Lung (tissue), 12 donors: ENCODE data around the gene THBD. TPM values are rescaled to one million over a fixed set of nuclear protein-coding genes. Genes with fewer than 3 reads are reported as not detected.

Source experiments
- ATAC-seq: fragments of 200-7000 bp; cut with Tn5 transposase; one replicate; pipeline ENCODE4 v1.9.1; 2020; ENCODE audit warnings: moderate number of reproducible peaks; ENCODE audit not compliant: insufficient read depth, low FRiP score
- DNase-seq, 3 donors: peaks; one replicate each; pipeline ENCODE4 v3.0.0-alpha.2; 2013 to 2017
- H3K27ac ChIP-seq, 2 donors: one replicate each; pipeline ENCODE4 v1.5.1; 2013; ENCODE audit warnings: mild to moderate bottlenecking in 2 of 2, moderate library complexity in 2 of 2, control low read depth in 1 of 2, inconsistent platforms in 1 of 2, low read depth in 1 of 2, low read length in 1 of 2
- H3K27me3 ChIP-seq, 3 donors: one replicate each; pipeline ENCODE4 v1.5.1; 2013; ENCODE audit warnings: low read length in 2 of 3; ENCODE audit not compliant: control insufficient read depth in 3 of 3, insufficient read depth in 3 of 3
- H3K36me3 ChIP-seq, 4 donors: one replicate each; pipeline ENCODE4 v1.5.1; 2013; ENCODE audit warnings: low read length in 4 of 4, mild to moderate bottlenecking in 1 of 4, moderate library complexity in 1 of 4; ENCODE audit not compliant: control insufficient read depth in 4 of 4, insufficient read depth in 4 of 4
- H3K4me1 ChIP-seq, 5 donors: one replicate each; pipeline ENCODE4 v1.5.1; 2013; ENCODE audit warnings: low read length in 5 of 5, mild to moderate bottlenecking in 2 of 5, moderate library complexity in 1 of 5; ENCODE audit not compliant: control insufficient read depth in 5 of 5, insufficient read depth in 5 of 5
- H3K4me3 ChIP-seq: one replicate; pipeline ENCODE4 v1.5.1; 2013; ENCODE audit warnings: mild to moderate bottlenecking, control low read depth, moderate library complexity
- H3K9ac ChIP-seq, 2 donors: one replicate each; pipeline ENCODE4 v1.5.1; 2013; ENCODE audit warnings: low read length in 2 of 2, control low read depth in 1 of 2; ENCODE audit not compliant: insufficient read depth in 1 of 2
- H3K9me3 ChIP-seq, 4 donors: one replicate each; pipeline ENCODE4 v1.5.1; 2013; ENCODE audit warnings: low read length in 3 of 4, mild to moderate bottlenecking in 1 of 4, moderate library complexity in 1 of 4; ENCODE audit not compliant: control insufficient read depth in 4 of 4, insufficient read depth in 3 of 4
- CTCF ChIP-seq: IDR thresholded peaks from 2 replicates; pipeline ENCODE4 v1.5.1; 2012; ENCODE audit warnings: mild to moderate bottlenecking; ENCODE audit errors: control extremely low read depth, extremely low read depth
- WGBS, 2 donors: extraction: QIAGEN DNeasy Blood & Tissue Kit; methylation state at CpG; one replicate each; pipeline ENCODE4 v1.1.7; 2013; 5-methylcytosine and 5-hydroxymethylcytosine counted together
- polyA plus RNA-seq, 2 donors: library from polyadenylated mRNA; stranded (reverse); fragments of 200-250 nt; gene quantifications; one replicate each; pipeline ENCODE4 v1.2.1, GENCODE V29; 2013
- total RNA-seq, 2 donors: library from RNA; depleted of rRNA in 1 of 2; stranded (reverse); fragments of >200 nt in 1 of 2; gene quantifications; one replicate each; pipeline ENCODE4 v1.2.1, GENCODE V29; 2014 to 2021
- donor health status: control.
- donor health status: control.
- donor health status: Bipolar disorder and iron deficiency.
- donor health status: healthy.
- donor health status: DM: yes; HTN: yes; CAD: no.

Gene THBD
- total and polyA plus RNA-seq, 4 donors = 23.6 to 101 (median 61.4) TPM

- ATAC-seq (no peak), DNase-seq (no peak)
- Histone ChIP-seq H3K36me3 (no peaks in the 10 kb centered on the region), H3K4me1 (peaks cover 0 to 4% (median 0%) of the 10 kb centered on the region in 5 donors), H3K9me3 (peaks cover 0 to 2% (median 0%) of the 10 kb centered on the region in 4 donors), H3K27ac (no peak overlapping the region), H3K4me3 (no peak overlapping the region), H3K27me3 (no peaks in the 10 kb centered on the region), H3K9ac (no peak overlapping the region)
- 88 to 94% methylated on average over 11 of the region's 11 CpGs for WGBS, 2 donors
- no peak for TF ChIP-seq CTCF
Observed at GRCh38 chr20:23011008-23011721, 38.3 kb downstream of the THBD start.

GRCh38 chr20:23010096-23010495 lies 39.4 kb downstream of the THBD start:
- WGBS, 2 donors = 72 to 87% methylated on average over 5 of the region's 5 CpGs
- peaks cover 0 to 2% (median 0%) of the 10 kb centered on the region in 4 donors for H3K9me3 ChIP-seq
- H3K27me3 ChIP-seq = no peaks in the 10 kb centered on the region

GRCh38 chr20:23009636-23010035 lies 39.8 kb downstream of the THBD start:
- Histone ChIP-seq H3K36me3 (no peaks in the 10 kb centered on the region), H3K9me3 (no peaks in the 10 kb centered on the region), H3K4me1 (peaks cover 0 to 4% (median 0%) of the 10 kb centered on the region in 5 donors), H3K27me3 (no peaks in the 10 kb centered on the region), H3K27ac (no peak overlapping the region), H3K9ac (no peak overlapping the region), H3K4me3 (no peak overlapping the region)
- DNase-seq (no peak), ATAC-seq (no peak)
- no peak for TF ChIP-seq CTCF
- 33 to 44% methylated on average over 3 of the region's 3 CpGs for WGBS, 2 donors

More at GRCh38 chr20:23010096-23010495, 39.4 kb downstream of the THBD start:
- Histone ChIP-seq H3K9ac (no peak overlapping the region), H3K36me3 (no peaks in the 10 kb centered on the region), H3K4me1 (peaks cover 0 to 4% (median 0%) of the 10 kb centered on the region in 5 donors), H3K4me3 (no peak overlapping the region), H3K27ac (no peak overlapping the region)
- DNase-seq (no peak), ATAC-seq (no peak)
- TF ChIP-seq CTCF = no peak
